Measurements from ENCODE around the gene CNN2. TPM values are rescaled to one million over a fixed set of nuclear protein-coding genes. Genes with fewer than 3 reads are reported as not detected.

Gene CNN2
- polyA plus RNA-seq, 1 donor from 2014 or later: 42.8 TPM

GRCh38 chr19:1088416-1089010 is 62.1 kb downstream of the CNN2 start:
- no peaks in the 10 kb centered on the region for H3K9me2 ChIP-seq (ENCODE audit: insufficient read depth, low read length)
- no peak overlapping the region for H3K4me3 ChIP-seq (ENCODE audit: low read length)
- H3K9me3 ChIP-seq (ENCODE audit: low read length): no peaks in the 10 kb centered on the region
- no peak overlapping the region for H3K4me2 ChIP-seq (ENCODE audit: low read length)
- no peak overlapping the region for H3K9ac ChIP-seq (ENCODE audit: low read length)
- no peaks in the 10 kb centered on the region for H4K20me1 ChIP-seq (ENCODE audit: insufficient read depth)
- no peak overlapping the region for H2AFZ ChIP-seq (ENCODE audit: low read depth, low read length)
- no peaks in the 10 kb centered on the region for H3K79me2 ChIP-seq (replicated peaks; ENCODE audit: insufficient read depth, low read length)
- TF ChIP-seq RAD21 (conservative IDR thresholded peaks at IDR 0.05): no peak
- no peak for TF ChIP-seq TAF1 (IDR thresholded peaks at IDR 0.05; ENCODE audit: low read depth)
- TF ChIP-seq EP300 (conservative IDR thresholded peaks at IDR 0.05; ENCODE audit: poor library complexity, severe bottlenecking): no peak
- no peak for TF ChIP-seq MXI1 (conservative IDR thresholded peaks at IDR 0.05; ENCODE audit: poor library complexity, severe bottlenecking)
- no peak for TF ChIP-seq EZH2 (IDR thresholded peaks at IDR 0.05; ENCODE audit: borderline replicate concordance, insufficient read depth, low read length, poor library complexity, severe bottlenecking)
- TF ChIP-seq, protein P1, sequence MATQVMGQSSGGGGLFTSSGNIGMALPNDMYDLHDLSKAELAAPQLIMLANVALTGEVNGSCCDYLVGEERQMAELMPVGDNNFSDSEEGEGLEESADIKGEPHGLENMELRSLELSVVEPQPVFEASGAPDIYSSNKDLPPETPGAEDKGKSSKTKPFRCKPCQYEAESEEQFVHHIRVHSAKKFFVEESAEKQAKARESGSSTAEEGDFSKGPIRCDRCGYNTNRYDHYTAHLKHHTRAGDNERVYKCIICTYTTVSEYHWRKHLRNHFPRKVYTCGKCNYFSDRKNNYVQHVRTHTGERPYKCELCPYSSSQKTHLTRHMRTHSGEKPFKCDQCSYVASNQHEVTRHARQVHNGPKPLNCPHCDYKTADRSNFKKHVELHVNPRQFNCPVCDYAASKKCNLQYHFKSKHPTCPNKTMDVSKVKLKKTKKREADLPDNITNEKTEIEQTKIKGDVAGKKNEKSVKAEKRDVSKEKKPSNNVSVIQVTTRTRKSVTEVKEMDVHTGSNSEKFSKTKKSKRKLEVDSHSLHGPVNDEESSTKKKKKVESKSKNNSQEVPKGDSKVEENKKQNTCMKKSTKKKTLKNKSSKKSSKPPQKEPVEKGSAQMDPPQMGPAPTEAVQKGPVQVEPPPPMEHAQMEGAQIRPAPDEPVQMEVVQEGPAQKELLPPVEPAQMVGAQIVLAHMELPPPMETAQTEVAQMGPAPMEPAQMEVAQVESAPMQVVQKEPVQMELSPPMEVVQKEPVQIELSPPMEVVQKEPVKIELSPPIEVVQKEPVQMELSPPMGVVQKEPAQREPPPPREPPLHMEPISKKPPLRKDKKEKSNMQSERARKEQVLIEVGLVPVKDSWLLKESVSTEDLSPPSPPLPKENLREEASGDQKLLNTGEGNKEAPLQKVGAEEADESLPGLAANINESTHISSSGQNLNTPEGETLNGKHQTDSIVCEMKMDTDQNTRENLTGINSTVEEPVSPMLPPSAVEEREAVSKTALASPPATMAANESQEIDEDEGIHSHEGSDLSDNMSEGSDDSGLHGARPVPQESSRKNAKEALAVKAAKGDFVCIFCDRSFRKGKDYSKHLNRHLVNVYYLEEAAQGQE (IDR thresholded peaks at IDR 0.05; ENCODE audit: borderline replicate concordance): no peak
- TF ChIP-seq, protein P2, sequence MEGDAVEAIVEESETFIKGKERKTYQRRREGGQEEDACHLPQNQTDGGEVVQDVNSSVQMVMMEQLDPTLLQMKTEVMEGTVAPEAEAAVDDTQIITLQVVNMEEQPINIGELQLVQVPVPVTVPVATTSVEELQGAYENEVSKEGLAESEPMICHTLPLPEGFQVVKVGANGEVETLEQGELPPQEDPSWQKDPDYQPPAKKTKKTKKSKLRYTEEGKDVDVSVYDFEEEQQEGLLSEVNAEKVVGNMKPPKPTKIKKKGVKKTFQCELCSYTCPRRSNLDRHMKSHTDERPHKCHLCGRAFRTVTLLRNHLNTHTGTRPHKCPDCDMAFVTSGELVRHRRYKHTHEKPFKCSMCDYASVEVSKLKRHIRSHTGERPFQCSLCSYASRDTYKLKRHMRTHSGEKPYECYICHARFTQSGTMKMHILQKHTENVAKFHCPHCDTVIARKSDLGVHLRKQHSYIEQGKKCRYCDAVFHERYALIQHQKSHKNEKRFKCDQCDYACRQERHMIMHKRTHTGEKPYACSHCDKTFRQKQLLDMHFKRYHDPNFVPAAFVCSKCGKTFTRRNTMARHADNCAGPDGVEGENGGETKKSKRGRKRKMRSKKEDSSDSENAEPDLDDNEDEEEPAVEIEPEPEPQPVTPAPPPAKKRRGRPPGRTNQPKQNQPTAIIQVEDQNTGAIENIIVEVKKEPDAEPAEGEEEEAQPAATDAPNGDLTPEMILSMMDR (IDR thresholded peaks at IDR 0.05; ENCODE audit: poor library complexity, severe bottlenecking): no peak
- no peak for TF ChIP-seq POLR2AphosphoS5 (IDR thresholded peaks at IDR 0.05)
- no peak for TF ChIP-seq SMC3 (conservative IDR thresholded peaks at IDR 0.05; ENCODE audit: poor library complexity)
- H3F3A ChIP-seq (ENCODE audit: insufficient read depth, low read length, poor library complexity, severe bottlenecking): no peaks in the 10 kb centered on the region
- H3K27me3 ChIP-seq (ENCODE audit: insufficient read depth, low read depth, low read length): no peaks in the 10 kb centered on the region
- H3K27ac ChIP-seq (ENCODE audit: low read length): no peak overlapping the region
- H3K36me3 ChIP-seq (ENCODE audit: insufficient read depth, low read length): no peaks in the 10 kb centered on the region

Small RNA genes within 50 kb of the gene (small RNA-seq; reads per million reads assigned to genes)
- gene RNU6-2: 0.82 to 121 (median 17.2) reads per million in 3 experiments

Other genes starting within 250 kb of the CNN2 start
- gene PTBP1, start 229.2 kb upstream of the CNN2 start, polyA plus RNA-seq: 27.3 and 39.0 TPM in 2 replicates
- 239 and 275 TPM in 2 replicates for gene PLPPR3, start 204.7 kb upstream of the CNN2 start, polyA plus RNA-seq
- gene AZU1, start 198.8 kb upstream of the CNN2 start, polyA plus RNA-seq: 1.0 and 1.1 TPM in 2 replicates
- 0.54 TPM in 1 of 2 replicates, not detected in the other for gene PRTN3, start 185.6 kb upstream of the CNN2 start, polyA plus RNA-seq
- not detected in 2 replicates for gene ELANE, start 174.3 kb upstream of the CNN2 start, polyA plus RNA-seq
- 3.8 and 5.3 TPM in 2 replicates for gene CFD, start 166.9 kb upstream of the CNN2 start, polyA plus RNA-seq
- gene MED16, start 133.4 kb upstream of the CNN2 start, polyA plus RNA-seq: 13.3 and 17.0 TPM in 2 replicates
- not detected in 2 replicates for gene RNU6-9, start 133.1 kb upstream of the CNN2 start, polyA plus RNA-seq
- 51.2 and 71.8 TPM in 2 replicates for gene R3HDM4, start 113.4 kb upstream of the CNN2 start, polyA plus RNA-seq
- 0.76 and 5.4 TPM in 2 replicates for gene KISS1R, start 109.3 kb upstream of the CNN2 start, polyA plus RNA-seq
- 5.7 and 11.4 TPM in 2 replicates for gene ARID3A, start 100.6 kb upstream of the CNN2 start, polyA plus RNA-seq
- gene WDR18, start 42.3 kb upstream of the CNN2 start, polyA plus RNA-seq: 64.9 and 90.1 TPM in 2 replicates
- 0.46 and 5.0 TPM in 2 replicates for gene GRIN3B, start 26.2 kb upstream of the CNN2 start, polyA plus RNA-seq
- 176 and 208 TPM in 2 replicates for gene TMEM259, start 5.5 kb upstream of the CNN2 start, polyA plus RNA-seq
- gene RNU6-2, start 5.1 kb upstream of the CNN2 start, polyA plus RNA-seq: not detected in 2 replicates
- 51.8 and 75.2 TPM in 2 replicates for gene ABCA7, start 13.5 kb downstream of the CNN2 start, polyA plus RNA-seq
- gene ARHGAP45, start 40.6 kb downstream of the CNN2 start, polyA plus RNA-seq: 2.8 and 3.3 TPM in 2 replicates
- 168 and 172 TPM in 2 replicates for gene POLR2E, start 68.8 kb downstream of the CNN2 start, polyA plus RNA-seq
- gene GPX4, start 77.4 kb downstream of the CNN2 start, polyA plus RNA-seq: 713 and 812 TPM in 2 replicates
- gene SBNO2, start 147.7 kb downstream of the CNN2 start, polyA plus RNA-seq: 4.8 and 5.2 TPM in 2 replicates
- 51.6 and 62.5 TPM in 2 replicates for gene STK11, start 179.2 kb downstream of the CNN2 start, polyA plus RNA-seq
- gene CBARP, start 211.4 kb downstream of the CNN2 start, polyA plus RNA-seq: 18.2 and 24.5 TPM in 2 replicates
- gene ATP5F1D, start 215.1 kb downstream of the CNN2 start, polyA plus RNA-seq: 22.8 and 47.8 TPM in 2 replicates
- 24.8 and 28.3 TPM in 2 replicates for gene MIDN, start 222.0 kb downstream of the CNN2 start, polyA plus RNA-seq
- 1,663 and 1,665 TPM in 2 replicates for gene CIRBP, start 242.7 kb downstream of the CNN2 start, polyA plus RNA-seq
- 21.7 and 28.4 TPM in 2 replicates for gene FAM174C, start 248.9 kb downstream of the CNN2 start, polyA plus RNA-seq

Measured in neural cell (in vitro differentiated cells).